ENCODE measurements around the gene IRGQ. TPM values are rescaled to one million over a fixed set of nuclear protein-coding genes. Genes with fewer than 3 reads are reported as not detected.

Gene IRGQ
- total RNA-seq, 1 donor from 2014 or later = 21.1 TPM

DNA sequence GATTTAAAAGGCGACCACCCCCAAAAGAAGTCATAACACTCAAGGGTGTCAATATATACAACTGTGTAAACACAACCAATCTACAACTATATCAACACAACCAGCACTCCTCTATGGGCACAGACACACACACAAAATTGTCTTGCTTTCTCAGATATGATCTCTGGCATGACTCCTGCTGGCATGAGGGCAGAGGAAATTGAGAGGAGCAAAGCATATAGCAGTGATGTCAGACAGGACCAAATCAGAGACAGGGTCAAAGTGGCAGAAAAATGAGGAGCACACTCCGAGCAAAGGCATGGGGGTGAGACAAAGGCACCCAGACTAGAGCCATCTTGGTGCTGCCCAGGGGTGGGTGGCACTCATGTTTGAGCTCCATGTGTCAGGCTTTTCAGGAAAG lies 9.6 kb downstream of the IRGQ start:
- TF ChIP-seq, protein P1, sequence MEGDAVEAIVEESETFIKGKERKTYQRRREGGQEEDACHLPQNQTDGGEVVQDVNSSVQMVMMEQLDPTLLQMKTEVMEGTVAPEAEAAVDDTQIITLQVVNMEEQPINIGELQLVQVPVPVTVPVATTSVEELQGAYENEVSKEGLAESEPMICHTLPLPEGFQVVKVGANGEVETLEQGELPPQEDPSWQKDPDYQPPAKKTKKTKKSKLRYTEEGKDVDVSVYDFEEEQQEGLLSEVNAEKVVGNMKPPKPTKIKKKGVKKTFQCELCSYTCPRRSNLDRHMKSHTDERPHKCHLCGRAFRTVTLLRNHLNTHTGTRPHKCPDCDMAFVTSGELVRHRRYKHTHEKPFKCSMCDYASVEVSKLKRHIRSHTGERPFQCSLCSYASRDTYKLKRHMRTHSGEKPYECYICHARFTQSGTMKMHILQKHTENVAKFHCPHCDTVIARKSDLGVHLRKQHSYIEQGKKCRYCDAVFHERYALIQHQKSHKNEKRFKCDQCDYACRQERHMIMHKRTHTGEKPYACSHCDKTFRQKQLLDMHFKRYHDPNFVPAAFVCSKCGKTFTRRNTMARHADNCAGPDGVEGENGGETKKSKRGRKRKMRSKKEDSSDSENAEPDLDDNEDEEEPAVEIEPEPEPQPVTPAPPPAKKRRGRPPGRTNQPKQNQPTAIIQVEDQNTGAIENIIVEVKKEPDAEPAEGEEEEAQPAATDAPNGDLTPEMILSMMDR (IDR thresholded peaks at IDR 0.05) = no peak
- H3K9me3 ChIP-seq = no peaks in the 10 kb centered on the region
- ATAC-seq = no peak
- intact Hi-C loops (cut with DNase I) = no loop called here
- no peak for DNase-seq
- H3K27me3 ChIP-seq (ENCODE audit: low read depth) = no peaks in the 10 kb centered on the region
- H3K36me3 ChIP-seq = peaks cover 21% of the 10 kb centered on the region
- no peak overlapping the region for H3K27ac ChIP-seq
- H3K4me1 ChIP-seq = peaks cover 2% of the 10 kb centered on the region
- no peak overlapping the region for H3K4me3 ChIP-seq

DNA sequence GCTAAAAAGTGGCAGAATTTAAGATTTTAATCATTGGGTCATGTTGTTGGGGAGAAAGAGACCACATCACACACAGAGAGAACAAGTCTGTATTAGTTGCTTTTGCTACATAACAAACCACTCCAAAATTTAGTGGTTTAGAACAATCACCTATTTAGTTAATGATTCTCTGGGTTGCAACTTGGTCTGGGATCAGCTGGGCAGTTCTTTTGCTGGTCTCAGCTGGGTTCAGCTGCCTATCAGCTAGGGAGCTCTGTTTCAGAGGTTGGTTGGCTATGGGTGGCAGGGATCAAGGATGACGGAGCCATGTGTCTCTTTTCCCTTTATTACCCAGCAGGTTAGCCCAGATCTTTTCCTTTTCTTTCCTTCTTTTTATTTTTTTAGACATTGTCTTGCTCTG lies 11.4 kb downstream of the IRGQ start:
- H3K4me3 ChIP-seq = no peak overlapping the region
- H3K27me3 ChIP-seq (ENCODE audit: low read depth) = no peaks in the 10 kb centered on the region
- intact Hi-C loops (cut with DNase I) = no loop called here
- TF ChIP-seq, protein P1 (IDR thresholded peaks at IDR 0.05) = no peak
- no peak for DNase-seq
- peaks cover 14% of the 10 kb centered on the region for H3K4me1 ChIP-seq
- no peaks in the 10 kb centered on the region for H3K9me3 ChIP-seq
- ATAC-seq = no peak
- H3K27ac ChIP-seq = no peak overlapping the region
- H3K36me3 ChIP-seq = peaks cover 7% of the 10 kb centered on the region

DNA sequence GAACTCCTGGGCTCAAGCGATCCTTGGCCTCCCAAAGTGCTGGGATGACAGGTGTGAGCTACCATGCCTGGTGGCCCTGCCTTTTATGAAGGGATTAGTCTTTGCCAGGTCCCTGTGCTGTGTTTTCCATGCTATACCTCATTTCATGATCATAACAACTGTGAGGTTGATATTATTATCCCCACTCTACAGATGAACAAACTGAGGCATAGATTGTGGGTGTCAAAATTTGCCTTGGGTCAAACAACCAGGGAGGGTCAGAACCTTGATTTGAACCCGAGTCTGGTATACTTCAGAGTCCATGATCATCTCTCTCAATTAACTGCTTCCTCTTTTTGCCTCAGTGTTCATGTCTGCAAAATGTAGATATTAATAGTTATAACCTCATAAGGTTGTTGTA lies 13.4 kb downstream of the IRGQ start:
- intact Hi-C loops (cut with DNase I) = no loop called here
- H3K36me3 ChIP-seq = no peaks in the 10 kb centered on the region
- H3K9me3 ChIP-seq = no peaks in the 10 kb centered on the region
- peaks cover 14% of the 10 kb centered on the region for H3K4me1 ChIP-seq
- no peaks in the 10 kb centered on the region for H3K27me3 ChIP-seq (ENCODE audit: low read depth)
- no peak for DNase-seq
- TF ChIP-seq, protein P1 (IDR thresholded peaks at IDR 0.05) = no peak
- H3K4me3 ChIP-seq = no peak overlapping the region
- H3K27ac ChIP-seq = no peak overlapping the region
- ATAC-seq = no peak

DNA sequence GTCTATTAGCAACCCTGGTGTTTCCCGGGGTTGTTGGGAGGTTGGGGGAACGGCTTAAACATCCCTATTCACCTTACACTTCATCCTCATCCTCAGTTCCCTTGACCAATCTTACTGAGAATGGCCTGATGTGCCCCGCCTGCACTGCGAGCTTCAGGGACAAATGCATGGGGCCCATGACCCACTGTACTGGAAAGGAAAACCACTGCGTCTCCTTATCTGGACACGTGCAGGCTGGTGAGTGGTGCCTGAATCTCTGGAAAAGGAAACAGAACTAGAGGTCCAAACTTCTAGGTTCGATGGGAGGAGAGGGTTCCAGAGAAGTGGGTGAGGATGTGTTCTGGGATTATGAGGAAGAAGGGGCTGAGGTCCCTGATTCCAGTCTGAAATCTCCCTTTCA lies 14.5 kb downstream of the IRGQ start:
- H3K4me3 ChIP-seq = peak overlapping the region; percentile 53
- ATAC-seq (no peak), DNase-seq (no peak)
- H3K36me3 ChIP-seq = no peaks in the 10 kb centered on the region
- peak overlapping the region; percentile 67 for H3K27ac ChIP-seq
- TF ChIP-seq, protein P1 (IDR thresholded peaks at IDR 0.05) = no peak
- no peaks in the 10 kb centered on the region for H3K27me3 ChIP-seq (ENCODE audit: low read depth)
- no peaks in the 10 kb centered on the region for H3K9me3 ChIP-seq
- intact Hi-C loops (cut with DNase I) = no loop called here
- peaks cover 14% of the 10 kb centered on the region for H3K4me1 ChIP-seq

DNA sequence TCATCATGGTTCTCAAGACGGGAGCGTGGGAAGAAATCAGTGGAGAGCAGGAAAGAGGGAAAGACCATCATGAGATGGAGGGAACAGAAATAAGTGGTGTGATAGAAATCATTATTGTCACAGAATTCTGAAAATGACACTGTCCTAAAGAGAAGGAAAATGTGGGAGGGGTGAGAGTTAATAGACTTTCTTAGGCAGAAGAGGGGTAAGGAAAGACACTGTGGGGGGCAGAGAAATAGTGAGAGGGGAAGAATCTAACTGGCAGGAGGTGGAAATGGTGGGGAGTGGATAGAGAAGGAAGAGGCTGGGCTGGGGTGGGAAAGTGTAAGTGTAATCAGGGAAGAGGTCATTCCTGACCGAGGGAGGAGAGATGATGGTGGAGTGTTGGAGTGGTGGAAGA lies 17.1 kb downstream of the IRGQ start:
- ATAC-seq = no peak

More for the DNA sequence above, 17.1 kb downstream of the IRGQ start:
- no peak for DNase-seq
- intact Hi-C loops (cut with DNase I) = no loop called here
- TF ChIP-seq, protein P1 (IDR thresholded peaks at IDR 0.05) = no peak
- Histone ChIP-seq H3K36me3 (no peaks in the 10 kb centered on the region), H3K4me1 (peaks cover 29% of the 10 kb centered on the region), H3K27me3 (ENCODE audit: low read depth) (no peaks in the 10 kb centered on the region), H3K27ac (no peak overlapping the region), H3K4me3 (no peak overlapping the region), H3K9me3 (no peaks in the 10 kb centered on the region)
